Stimulated activated CD4-positive, alpha-beta T cell treated with anti-CD3 and anti-CD28 coated beads, Interleukin-4, amount 100 ng/mL, for 4 hours (primary cell): ENCODE results near the gene OR2J3.
"Not testable (repeated sequence)": the region's sequence is repeated elsewhere in the genome, so short reads cannot be mapped to it uniquely, and the experiment has no call there.

Experiments
- DNase-seq, 2 experiments: peaks; one replicate each; pipeline ENCODE4 v3.0.0-alpha.2; 2020

The OR2J3 gene

DNA sequence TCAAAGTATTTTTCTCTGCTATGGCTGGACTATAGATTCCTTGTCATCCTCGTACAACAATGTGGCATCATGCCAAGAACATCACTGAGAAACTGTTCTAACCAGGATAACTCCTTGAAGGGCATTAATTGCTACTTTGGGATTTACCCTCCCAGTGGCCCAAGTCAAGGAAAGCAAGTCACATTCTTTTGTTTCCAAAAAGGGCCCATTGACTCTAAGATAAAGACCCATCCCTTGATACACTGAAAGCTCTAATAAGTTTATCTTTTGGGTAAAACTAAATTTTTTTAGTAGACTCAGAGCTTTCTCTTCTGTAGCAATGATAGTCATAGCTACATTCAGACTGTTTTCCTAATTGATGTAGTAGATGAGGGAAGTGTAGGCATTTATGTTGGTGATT lies at the start of gene OR2J3:
Gene OR2J3 (plus strand): TSS at position 301 of the 400 bp plus-strand sequence. CDS start 3,833 bp downstream, outside the sequence.
- no peak for DNase-seq

DNA sequence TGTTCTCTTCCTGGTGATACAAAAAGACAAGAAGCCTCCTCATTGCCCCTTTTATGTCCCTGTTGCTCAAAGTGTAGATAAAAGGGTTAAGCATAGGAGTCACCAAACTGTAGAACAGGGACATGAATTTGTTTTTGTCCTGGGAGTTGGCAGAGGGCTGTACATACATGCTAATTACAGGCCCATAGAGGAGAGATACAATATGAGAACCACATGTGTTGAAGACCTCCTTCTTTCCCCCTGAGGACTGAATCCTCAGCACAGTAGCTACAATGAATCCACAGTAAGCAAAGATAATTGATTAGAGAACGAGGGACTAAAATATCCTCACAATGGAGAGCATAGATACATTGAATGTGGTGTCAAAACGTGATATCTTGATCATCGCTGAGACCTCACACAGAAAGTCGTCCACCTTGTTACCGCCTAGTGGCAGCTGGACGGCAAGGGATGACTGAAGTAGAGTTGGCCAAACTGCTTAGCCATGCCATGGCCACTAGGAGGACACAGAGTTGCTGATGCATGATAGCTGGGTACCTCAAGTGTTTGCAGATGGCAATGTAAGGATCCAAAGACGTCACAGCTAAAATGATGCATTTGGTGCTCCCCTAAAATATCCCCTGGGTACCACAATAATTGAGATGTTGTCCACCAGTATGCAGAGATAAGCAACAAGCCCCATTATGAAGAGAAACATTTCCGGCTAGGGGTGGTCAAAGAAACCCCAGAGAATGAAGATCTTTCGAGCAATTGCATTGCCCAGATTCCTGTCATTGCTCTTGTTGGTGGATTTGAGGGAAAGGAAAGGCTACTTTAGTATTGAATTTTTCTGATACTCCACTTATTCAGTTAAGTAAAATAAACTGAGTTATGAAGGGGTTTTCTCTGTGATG lies 35.8 kb upstream of the OR2J3 start:
- DNase-seq: no peak

DNA sequence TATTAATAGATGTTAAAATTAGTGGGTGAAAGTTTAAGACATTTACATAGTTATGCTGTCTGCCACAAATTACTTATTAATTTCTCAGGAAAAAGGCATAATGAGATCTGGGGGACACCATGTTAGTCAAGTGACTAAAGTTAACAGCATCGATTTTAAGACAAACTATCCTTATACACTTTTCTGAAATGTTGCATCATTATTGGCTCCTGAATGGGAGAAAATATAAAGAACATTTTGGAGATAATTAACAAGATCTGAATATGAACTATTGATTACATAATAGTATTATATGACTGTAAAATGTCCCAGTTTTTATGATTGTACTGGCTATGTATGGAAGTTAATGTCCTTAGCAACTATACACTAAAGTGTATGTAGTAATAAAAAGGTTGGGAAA lies 28.7 kb upstream of the OR2J3 start:
- no peak for DNase-seq

DNA sequence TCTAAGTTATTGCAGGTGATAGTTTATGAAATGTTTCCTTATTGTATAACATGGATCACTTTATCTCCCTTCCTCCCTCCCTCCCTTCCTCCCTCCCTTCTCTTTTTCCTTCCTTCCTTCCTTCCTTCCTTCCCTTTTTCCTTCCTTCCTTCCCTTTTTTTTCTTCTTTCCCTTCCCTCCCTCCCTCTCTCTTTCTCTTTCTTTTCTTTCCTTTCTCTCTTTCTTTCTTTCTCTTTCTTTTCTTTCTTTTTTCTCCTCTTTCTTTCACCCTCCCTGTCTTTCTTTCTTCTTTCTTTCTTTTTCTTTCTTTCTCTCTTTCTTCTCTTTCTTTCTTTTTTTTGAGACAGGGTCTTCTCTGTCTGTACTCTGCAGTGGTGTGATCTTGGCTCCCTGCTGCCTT lies 26.5 kb upstream of the OR2J3 start:
- no peak for DNase-seq

DNA sequence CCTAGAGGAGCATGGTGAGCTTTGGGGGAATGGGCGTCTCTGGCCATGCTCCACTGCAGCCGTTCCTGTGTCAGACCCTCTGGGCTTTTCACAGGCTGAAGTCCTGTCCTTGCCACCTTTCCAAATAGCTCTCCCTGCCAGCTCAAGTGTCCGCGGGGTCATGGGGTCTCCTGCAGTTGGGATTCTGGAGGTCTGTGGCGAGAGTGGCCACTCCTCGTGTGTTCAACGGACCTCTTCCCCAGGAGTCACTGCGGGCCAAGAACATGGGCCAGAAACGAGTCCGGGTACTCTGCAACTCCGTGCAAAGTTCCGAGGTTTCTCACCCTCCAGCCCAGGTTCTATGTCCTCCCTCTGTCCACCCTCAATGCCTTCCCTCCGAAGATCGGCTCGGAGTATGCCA lies 25.4 kb upstream of the OR2J3 start:
- no peak for DNase-seq

DNA sequence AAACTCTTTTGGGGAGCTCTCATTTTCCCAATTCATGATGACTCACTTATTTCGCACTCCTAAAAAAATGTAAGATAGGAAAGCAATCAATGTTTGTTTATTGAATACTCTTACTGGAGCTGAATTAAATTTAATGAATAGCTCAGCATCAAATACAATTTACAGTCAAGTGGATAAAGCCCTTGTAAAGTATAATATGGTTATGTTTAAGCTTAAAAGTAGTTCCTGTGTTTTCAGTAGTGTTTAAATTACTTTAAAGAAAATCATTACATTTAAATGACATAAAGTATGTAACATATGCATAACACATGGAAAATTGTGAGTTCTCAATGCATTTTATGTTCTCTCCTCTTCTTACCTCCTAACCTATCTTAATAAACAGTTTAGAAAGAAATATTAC lies 20.6 kb upstream of the OR2J3 start, which contains the start of gene OR2B3:
Gene OR2B3 (minus strand): TSS at position 101 of the 400 bp plus-strand sequence. CDS start 65 bp downstream, at position 36.
- DNase-seq: no peak

DNA sequence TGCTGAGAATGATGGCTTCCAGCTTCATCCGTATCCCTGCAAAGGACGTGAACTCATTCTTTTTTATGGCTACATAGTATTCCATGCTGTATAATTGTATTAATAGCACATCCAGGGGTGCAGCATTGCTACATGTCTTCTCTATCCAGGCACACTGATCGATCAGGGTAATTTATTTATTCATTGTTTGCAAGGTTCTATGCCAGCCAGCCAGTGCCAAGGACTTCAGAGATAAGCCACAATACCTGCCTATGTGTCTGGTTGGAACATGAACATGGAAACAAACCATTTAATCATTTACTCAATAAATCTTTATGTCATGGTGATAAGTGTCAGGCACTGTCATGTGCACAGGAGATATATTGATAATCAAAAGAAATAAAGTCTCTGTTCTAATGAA lies 14.9 kb upstream of the OR2J3 start:
- no peak for DNase-seq

DNA sequence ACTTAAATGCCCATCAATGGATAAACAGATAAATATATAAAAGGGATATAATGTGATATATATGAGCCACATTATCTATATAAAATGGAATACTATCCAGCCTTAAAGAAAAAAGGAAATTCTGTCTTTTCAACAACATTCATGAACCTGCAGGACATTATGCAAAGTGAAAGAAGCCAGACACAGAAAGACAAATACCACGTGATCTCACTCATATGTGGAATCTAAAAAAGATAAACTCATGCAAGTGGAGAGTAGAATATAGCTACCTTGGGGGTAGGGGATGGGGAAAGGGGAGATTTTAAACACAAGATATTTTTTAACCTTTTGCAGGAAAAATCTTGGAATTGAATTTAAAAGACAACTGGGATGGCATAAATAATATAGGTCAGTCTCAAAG lies 10.1 kb upstream of the OR2J3 start:
- DNase-seq: no peak

DNA sequence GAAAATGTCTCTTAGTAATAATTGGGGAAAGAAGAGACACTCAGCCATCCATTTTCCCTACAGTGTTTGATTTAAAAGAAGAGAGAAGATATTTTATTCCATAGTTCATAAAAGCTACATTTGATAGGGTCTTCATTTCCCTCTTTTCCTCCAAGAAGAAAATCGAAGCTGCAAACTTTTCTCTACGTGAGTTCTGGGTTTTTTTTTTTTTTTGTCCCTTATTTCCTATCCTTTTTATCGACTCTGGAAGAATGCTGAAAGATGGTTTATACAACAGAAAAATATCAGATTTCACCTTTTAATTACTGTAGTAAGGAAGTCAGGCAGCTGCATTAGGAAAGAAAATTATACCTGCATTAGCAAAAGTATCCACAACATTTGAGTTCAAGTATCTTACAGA lies 8.7 kb upstream of the OR2J3 start, which contains the start of gene OR2J1:
Gene OR2J1 (plus strand): TSS at position 301 of the 400 bp plus-strand sequence. CDS start 1,453 bp downstream, outside the sequence.
- no peak for DNase-seq

DNA sequence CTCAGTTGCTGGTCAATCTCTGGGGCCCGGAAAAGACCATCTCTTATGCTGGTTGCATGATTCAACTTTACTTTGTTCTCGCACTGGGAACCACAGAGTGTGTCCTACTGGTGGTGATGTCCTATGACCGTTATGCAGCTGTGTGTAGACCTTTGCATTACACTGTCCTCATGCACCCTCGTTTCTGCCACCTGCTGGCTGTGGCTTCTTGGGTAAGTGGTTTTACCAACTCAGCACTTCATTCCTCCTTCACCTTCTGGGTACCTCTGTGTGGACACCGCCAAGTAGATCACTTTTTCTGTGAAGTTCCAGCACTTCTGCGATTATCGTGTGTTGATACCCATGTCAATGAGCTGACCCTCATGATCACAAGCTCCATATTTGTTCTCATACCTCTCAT lies 4.3 kb downstream of the OR2J3 start:
- no peak for DNase-seq

DNA sequence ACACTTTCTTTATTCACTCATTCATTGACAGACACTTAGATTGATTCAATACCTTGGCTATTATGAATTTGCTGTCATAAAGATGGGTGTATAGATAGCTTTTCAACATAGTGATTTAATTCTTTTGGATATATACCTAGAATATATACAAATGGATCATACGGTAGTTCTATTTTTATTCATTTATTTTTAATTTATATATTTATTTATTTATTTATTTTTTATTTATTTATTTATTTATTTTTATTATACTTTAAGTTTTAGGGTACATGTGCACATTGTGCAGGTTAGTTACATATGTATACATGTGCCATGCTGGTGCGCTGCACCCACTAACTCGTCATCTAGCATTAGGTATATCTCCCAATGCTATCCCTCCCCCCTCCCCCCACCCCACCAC lies 7.1 kb downstream of the OR2J3 start:
- DNase-seq: not testable (repeated sequence)

DNA sequence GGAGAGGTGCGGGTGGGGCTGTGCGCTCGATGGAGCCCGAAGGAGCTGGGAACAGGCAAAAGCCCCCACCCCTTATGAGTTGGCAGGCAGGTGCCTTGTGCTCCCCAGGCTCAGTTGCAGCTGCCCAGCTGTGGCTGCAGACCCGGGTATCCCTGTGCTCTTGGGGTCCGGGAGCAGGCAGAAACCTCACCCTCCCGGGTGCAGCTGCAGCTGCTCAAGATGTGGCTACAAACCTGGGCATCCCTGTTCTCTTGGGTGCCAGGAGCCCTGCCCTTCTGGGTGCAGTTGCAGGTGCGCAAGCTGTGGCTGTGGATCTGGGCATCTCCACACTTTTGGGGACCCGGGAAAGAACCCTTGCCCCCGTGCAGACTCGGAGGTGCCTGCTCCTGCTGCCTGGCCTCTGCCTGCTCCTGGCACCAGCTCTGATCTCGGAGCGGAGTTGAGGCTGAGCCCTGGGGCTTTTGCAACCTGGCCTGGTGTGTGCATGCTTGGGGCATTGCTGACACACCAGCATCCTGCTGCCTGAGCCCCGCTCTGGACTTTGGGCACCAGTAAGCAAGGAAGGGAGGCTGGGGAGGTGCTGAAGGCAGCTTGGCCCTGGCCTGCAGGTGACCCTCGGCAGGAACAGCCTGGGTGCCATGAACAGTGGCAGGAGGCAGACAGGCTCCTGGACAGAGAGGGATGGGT lies 21.6 kb downstream of the OR2J3 start:
- no peak for DNase-seq

DNA sequence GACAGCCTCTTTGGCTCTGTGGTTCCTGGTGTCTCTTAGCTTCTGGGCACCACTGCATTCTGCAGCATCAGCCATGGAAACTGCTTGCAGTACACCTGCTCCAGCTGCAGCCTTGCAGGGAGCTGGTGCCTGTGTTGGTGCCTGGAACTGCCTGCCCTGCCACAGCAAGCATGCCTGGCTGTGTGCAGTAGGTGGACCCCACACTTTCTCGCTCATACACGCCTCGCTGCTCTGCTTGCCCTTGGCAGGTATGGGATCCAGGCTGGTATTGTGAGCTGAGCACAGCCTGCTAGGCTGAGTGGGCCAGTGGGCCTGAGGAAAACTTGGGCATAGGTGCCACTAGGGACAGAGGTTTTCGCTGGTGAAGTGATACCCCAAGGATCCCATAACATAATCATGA lies 22.8 kb downstream of the OR2J3 start:
- no peak for DNase-seq

DNA sequence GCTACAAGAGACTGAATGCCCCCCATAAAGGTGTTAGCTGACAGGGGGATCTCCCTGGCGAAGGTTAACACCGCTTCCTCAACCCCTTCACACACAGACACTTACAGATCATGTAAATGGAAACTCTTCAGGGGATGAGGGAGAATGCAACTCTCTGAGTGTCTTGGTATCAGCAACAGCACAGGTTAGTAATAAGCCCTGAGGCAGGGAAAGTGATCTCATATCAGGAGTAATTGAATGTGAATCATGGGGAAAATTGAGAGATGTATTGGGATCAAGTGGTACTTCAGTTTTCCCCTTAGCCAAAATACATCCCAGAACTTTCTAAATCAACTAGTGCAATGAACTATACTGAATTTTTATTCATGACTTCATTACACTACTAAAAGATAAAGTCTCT lies 23.8 kb downstream of the OR2J3 start:
- DNase-seq: no peak

DNA sequence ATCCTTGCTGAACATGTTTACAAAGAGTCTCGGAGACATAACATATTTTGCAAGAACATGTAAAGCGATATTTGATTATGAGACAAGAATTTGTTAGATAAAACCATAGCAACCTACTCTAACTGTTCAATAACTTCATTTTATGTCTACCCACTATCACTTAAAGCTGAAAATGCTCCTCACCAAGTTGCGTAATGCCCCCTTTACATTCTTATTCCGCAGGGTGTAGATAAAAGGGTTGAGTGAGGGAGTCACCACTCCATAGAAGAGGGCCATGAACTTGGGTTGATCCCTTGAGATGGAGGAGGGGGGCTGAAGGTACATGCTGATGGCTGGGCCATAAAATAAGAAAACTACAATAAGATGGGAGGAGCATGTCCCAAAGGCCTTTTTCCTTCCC lies 29.9 kb downstream of the OR2J3 start:
- DNase-seq: no peak

DNA sequence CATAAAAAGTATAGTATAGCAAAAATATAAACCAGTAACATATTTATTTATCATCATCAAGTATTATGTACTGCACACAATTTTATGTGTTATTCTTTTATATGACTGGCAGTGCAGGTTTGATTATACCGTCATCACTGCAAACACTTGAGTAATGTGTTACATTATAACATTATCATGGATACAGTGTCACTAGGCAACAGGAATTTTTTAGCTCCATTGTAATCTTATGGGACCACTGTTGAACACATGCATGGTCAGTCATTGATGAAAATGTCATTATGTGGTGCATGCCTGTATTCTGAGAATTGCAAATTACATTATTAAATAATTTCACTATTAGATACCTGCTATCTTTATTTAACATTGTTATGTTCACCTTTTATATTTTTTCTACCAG lies 33.7 kb downstream of the OR2J3 start:
- DNase-seq: no peak

DNA sequence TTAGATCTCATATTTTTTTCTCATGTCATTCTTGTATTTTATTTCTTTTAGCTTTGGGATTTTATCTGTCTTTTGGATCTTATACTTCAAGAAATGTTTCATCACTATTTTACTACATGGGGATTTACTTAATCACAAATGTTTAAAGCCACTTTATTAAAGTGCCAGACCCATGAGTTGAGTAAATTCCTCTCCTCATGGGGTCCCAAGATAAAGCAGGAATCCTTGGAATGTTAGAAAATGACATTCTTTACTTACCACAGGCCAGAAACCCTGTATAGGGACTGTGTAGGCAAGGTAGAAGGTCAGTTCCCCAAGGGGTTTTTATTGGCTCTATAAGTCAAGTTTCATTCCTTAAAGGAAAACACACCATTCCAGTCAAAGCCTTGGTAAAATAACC lies 34.5 kb downstream of the OR2J3 start:
- no peak for DNase-seq

DNA sequence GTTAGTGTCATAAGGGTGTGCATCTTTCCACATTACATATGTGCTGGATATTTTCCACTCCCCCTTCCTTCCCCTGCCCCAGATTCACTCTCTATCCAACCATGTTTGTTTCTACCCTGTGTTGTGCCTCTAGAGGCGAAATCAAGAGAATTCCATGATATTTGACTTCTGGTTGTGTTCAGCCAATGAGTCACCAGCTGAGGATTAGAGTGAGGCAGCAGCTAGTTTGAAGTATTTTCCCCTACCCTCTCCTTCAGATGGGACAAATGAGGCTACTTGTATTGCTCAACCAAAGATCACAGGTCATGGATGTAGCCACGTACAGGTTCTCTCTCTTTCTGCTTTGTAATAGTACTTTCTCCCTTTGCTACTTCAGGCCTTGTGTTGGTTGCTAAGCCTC lies 38.3 kb downstream of the OR2J3 start:
- no peak for DNase-seq

DNA sequence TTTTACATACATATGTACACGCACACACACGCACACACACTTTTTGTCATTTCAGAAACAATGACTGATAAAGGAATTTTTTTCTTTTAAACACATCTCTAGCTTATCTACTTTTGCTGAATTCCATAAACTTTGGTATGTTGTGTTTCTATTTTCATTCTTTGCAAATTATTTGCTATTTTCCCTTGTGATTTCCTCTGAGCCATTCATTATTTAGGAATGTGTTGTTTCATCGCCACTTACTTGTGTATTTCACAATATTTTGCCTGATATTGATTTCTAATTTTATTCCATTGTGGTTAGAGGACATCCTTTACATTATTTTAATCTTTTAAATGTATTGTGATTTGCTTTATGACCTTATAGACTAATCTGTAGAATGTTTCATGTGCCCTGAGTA lies 39.2 kb downstream of the OR2J3 start:
- DNase-seq: no peak

DNA sequence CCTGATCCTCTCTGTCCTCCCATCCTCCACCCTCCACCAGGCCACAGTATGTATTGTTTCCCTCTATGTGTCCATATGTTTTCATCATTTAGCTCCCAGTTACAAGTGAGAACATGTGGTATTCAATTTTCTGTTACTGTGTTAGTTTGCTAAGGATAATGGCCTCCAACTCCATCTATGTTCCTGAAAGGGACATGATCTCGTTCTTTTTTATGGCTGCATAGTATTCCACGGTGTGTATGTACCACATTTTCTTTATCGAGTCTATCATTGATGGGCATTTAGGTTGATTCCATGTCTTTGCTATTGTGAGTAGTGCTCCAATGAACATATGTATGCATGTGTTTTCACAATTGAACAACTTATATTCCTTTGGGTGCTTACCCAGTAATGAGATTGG lies 41.6 kb downstream of the OR2J3 start:
- DNase-seq: not testable (repeated sequence)

DNA sequence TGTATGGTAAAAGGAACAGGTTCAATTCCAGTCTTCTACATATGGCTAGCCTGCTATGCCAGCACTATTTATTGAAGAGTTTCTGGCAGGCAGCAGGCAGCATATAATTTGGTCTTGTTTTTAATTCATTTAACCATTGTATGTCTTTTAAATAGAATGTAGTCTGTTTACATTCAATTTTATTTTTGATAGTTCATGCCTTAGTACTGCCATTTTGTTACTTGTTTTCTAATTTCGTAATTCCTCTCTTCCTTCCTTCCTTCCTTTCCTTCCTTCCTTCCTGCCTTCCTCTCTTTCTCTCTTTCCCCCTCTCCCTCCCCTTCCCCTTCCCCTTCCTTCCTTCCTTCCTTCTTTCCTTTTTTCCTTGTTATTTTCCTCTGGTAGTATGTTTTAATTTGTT lies 45.2 kb downstream of the OR2J3 start:
- no peak for DNase-seq

DNA sequence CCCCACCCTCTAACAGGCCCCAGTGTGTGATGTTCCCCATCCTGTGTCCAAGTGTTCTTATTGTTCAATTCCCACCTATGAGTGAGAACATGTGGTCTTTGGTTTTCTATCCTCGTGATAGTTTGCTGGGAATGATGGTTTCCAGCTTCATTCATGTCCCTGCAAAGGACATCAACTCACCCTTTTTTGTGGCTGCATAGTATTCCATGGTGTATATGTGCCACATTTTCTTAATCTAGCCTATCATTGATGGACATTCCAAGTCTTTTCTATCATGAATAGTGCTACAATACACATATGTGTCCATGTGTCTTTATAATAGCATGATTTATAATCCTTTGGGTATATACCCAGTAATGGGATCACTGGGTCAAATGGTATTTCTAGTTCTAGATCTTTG lies 47.3 kb downstream of the OR2J3 start:
- not testable (repeated sequence) for DNase-seq

DNA sequence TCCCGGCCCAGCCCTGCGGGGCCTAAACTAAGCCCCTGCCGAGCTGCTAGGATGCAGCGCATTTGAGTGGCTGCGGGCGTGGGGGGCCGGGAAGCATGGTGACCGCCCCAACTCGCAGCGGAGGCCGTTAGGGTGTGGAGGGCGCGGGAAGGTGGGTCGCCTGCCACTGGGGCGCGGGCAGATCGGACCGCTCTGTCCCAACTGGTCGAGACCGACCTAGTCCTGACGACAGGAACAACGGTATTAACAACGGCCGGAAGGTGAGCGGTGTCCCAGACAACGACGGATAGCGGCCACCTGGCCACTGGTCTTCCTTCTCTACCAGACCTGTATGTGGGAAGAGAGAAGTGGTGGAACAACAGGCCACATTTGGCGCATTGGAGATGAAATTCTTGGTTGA lies 52.1 kb downstream of the OR2J3 start:
- not testable (repeated sequence) for DNase-seq
